ENCODE results near the gene UGT1A6. TPM values are rescaled to one million over a fixed set of nuclear protein-coding genes. Genes with fewer than 3 reads are reported as not detected.

The UGT1A6 gene
- total and polyA plus RNA-seq, 5 donors = not detected

GRCh38 chr2:233702238-233702637 lies 9.5 kb downstream of the UGT1A6 start:
- Histone ChIP-seq H3K27ac (ENCODE audit: low read length) (no peak overlapping the region), H3K9me3 (ENCODE audit: control insufficient read depth, low read length) (no peaks in the 10 kb centered on the region), H3K27me3 (ENCODE audit: control insufficient read depth, insufficient read depth) (no peaks in the 10 kb centered on the region), H3K4me3 (ENCODE audit: low read length) (no peak overlapping the region), H3K4me1 (ENCODE audit: control insufficient read depth, insufficient read depth, low read length) (no peaks in the 10 kb centered on the region)
- intact Hi-C loops (cut with DNase I) = no loop called here
- WGBS = 34% methylated on average over 3 of the region's 3 CpGs
- ATAC-seq = no peak
- DNase-seq = no peak

GRCh38 chr2:233705911-233706506 lies 13.3 kb downstream of the UGT1A6 start:
- Histone ChIP-seq H3K4me3 (ENCODE audit: low read length) (no peak overlapping the region), H3K27me3 (ENCODE audit: control insufficient read depth, insufficient read depth) (no peaks in the 10 kb centered on the region), H3K27ac (ENCODE audit: low read length) (no peak overlapping the region), H3K9me3 (ENCODE audit: control insufficient read depth, low read length) (no peaks in the 10 kb centered on the region), H3K4me1 (ENCODE audit: control insufficient read depth, insufficient read depth, low read length) (no peaks in the 10 kb centered on the region)
- ATAC-seq = no peak
- DNase-seq = no peak
- WGBS = 61% methylated on average over 4 of the region's 4 CpGs
- intact Hi-C loops (cut with DNase I) = no loop called here

GRCh38 chr2:233706720-233707119 lies 14.0 kb downstream of the UGT1A6 start:
- DNase-seq = no peak
- intact Hi-C loops (cut with DNase I) = no loop called here
- ATAC-seq = no peak

GRCh38 chr2:233707940-233708644 lies 15.4 kb downstream of the UGT1A6 start:
- no peak overlapping the region for H3K27ac ChIP-seq (ENCODE audit: low read length)
- H3K27me3 ChIP-seq (ENCODE audit: control insufficient read depth, insufficient read depth) = no peaks in the 10 kb centered on the region
- H3K9me3 ChIP-seq (ENCODE audit: control insufficient read depth, low read length) = no peaks in the 10 kb centered on the region
- 66% methylated on average over 10 of the region's 10 CpGs for WGBS
- no peaks in the 10 kb centered on the region for H3K4me1 ChIP-seq (ENCODE audit: control insufficient read depth, insufficient read depth, low read length)
- ATAC-seq (no peak), DNase-seq (no peak)
- no peak overlapping the region for H3K4me3 ChIP-seq (ENCODE audit: low read length)
- intact Hi-C loops (cut with DNase I) = no loop called here

More at GRCh38 chr2:233706720-233707119, 14.0 kb downstream of the UGT1A6 start:
- WGBS = 38% methylated on average over 1 of the region's 1 CpG
- no peaks in the 10 kb centered on the region for H3K4me1 ChIP-seq (ENCODE audit: control insufficient read depth, insufficient read depth, low read length)
- no peak overlapping the region for H3K4me3 ChIP-seq (ENCODE audit: low read length)
- H3K9me3 ChIP-seq (ENCODE audit: control insufficient read depth, low read length) = no peaks in the 10 kb centered on the region
- H3K27me3 ChIP-seq (ENCODE audit: control insufficient read depth, insufficient read depth) = no peaks in the 10 kb centered on the region
- H3K27ac ChIP-seq (ENCODE audit: low read length) = no peak overlapping the region

- no peaks in the 10 kb centered on the region for H3K4me1 ChIP-seq (ENCODE audit: control insufficient read depth, insufficient read depth, low read length)
- 81% methylated on average over 5 of the region's 5 CpGs for WGBS
- intact Hi-C loops (cut with DNase I) = no loop called here
Measured at GRCh38 chr2:233708942-233709341, 16.3 kb downstream of the UGT1A6 start.

GRCh38 chr2:233711312-233712008 lies 18.8 kb downstream of the UGT1A6 start:
- no peak overlapping the region for H3K4me3 ChIP-seq (ENCODE audit: low read length)
- H3K4me1 ChIP-seq (ENCODE audit: control insufficient read depth, insufficient read depth, low read length) = no peaks in the 10 kb centered on the region
- intact Hi-C loops (cut with DNase I) = no loop called here
- H3K9me3 ChIP-seq (ENCODE audit: control insufficient read depth, low read length) = no peaks in the 10 kb centered on the region
- H3K27me3 ChIP-seq (ENCODE audit: control insufficient read depth, insufficient read depth) = no peaks in the 10 kb centered on the region
- DNase-seq = peak; percentile 65 to 86 (median 82)
- ATAC-seq = peak; percentile 60 to 84
- WGBS = 34% methylated on average over 11 of the region's 11 CpGs
- no peak overlapping the region for H3K27ac ChIP-seq (ENCODE audit: low read length)

More at GRCh38 chr2:233708942-233709341, 16.3 kb downstream of the UGT1A6 start:
- DNase-seq (no peak), ATAC-seq (no peak)
- Histone ChIP-seq H3K4me3 (ENCODE audit: low read length) (no peak overlapping the region), H3K9me3 (ENCODE audit: control insufficient read depth, low read length) (no peaks in the 10 kb centered on the region), H3K27ac (ENCODE audit: low read length) (no peak overlapping the region), H3K27me3 (ENCODE audit: control insufficient read depth, insufficient read depth) (no peaks in the 10 kb centered on the region)

GRCh38 chr2:233712611-233713261 lies 20.0 kb downstream of the UGT1A6 start, which contains the start of gene UGT1A5:
Gene UGT1A5, plus strand, starts transcription at chr2:233712907. Its CDS starts 85 bp downstream, at chr2:233712992.
- 80% methylated on average over 14 of the region's 14 CpGs for WGBS

GRCh38 chr2:233713262-233713615 lies 20.5 kb downstream of the UGT1A6 start:
- no peak overlapping the region for H3K27ac ChIP-seq (ENCODE audit: low read length)
- H3K4me1 ChIP-seq (ENCODE audit: control insufficient read depth, insufficient read depth, low read length) = no peaks in the 10 kb centered on the region
- WGBS = 81% methylated on average over 7 of the region's 7 CpGs
- ATAC-seq (no peak), DNase-seq (no peak)
- intact Hi-C loops (cut with DNase I) = no loop called here
- H3K9me3 ChIP-seq (ENCODE audit: control insufficient read depth, low read length) = no peaks in the 10 kb centered on the region
- no peak overlapping the region for H3K4me3 ChIP-seq (ENCODE audit: low read length)
- H3K27me3 ChIP-seq (ENCODE audit: control insufficient read depth, insufficient read depth) = no peaks in the 10 kb centered on the region

More at GRCh38 chr2:233712611-233713261, 20.0 kb downstream of the UGT1A6 start, which contains the start of gene UGT1A5:
- Histone ChIP-seq H3K4me3 (ENCODE audit: low read length) (no peak within 1 kb of the TSS), H3K27ac (ENCODE audit: low read length) (no peak within 1 kb of the TSS), H3K27me3 (ENCODE audit: control insufficient read depth, insufficient read depth) (no peaks in the 10 kb centered on the region), H3K9me3 (ENCODE audit: control insufficient read depth, low read length) (no peaks in the 10 kb centered on the region), H3K4me1 (ENCODE audit: control insufficient read depth, insufficient read depth, low read length) (no peaks in the 10 kb centered on the region)
- no peak for DNase-seq
- intact Hi-C loops (cut with DNase I) = no loop called here
- ATAC-seq = no peak

GRCh38 chr2:233714121-233714520 lies 21.4 kb downstream of the UGT1A6 start:
- intact Hi-C loops (cut with DNase I) = no loop called here
- ATAC-seq (no peak), DNase-seq (no peak)
- H3K9me3 ChIP-seq (ENCODE audit: control insufficient read depth, low read length) = no peaks in the 10 kb centered on the region
- no peaks in the 10 kb centered on the region for H3K4me1 ChIP-seq (ENCODE audit: control insufficient read depth, insufficient read depth, low read length)
- H3K27me3 ChIP-seq (ENCODE audit: control insufficient read depth, insufficient read depth) = no peaks in the 10 kb centered on the region
- H3K4me3 ChIP-seq (ENCODE audit: low read length) = no peak overlapping the region
- no peak overlapping the region for H3K27ac ChIP-seq (ENCODE audit: low read length)
- WGBS = 67% methylated on average over 2 of the region's 2 CpGs

- 83% methylated on average over 7 of the region's 7 CpGs for WGBS
- no peak for ATAC-seq
- Histone ChIP-seq H3K4me3 (ENCODE audit: low read length) (no peak within 1 kb of the TSS), H3K27me3 (ENCODE audit: control insufficient read depth, insufficient read depth) (no peaks in the 10 kb centered on the region), H3K4me1 (ENCODE audit: control insufficient read depth, insufficient read depth, low read length) (no peaks in the 10 kb centered on the region), H3K27ac (ENCODE audit: low read length) (no peak within 1 kb of the TSS), H3K9me3 (ENCODE audit: control insufficient read depth, low read length) (no peaks in the 10 kb centered on the region)
- no peak for DNase-seq
- intact Hi-C loops (cut with DNase I) = no loop called here
Measured at GRCh38 chr2:233718552-233718951, 25.9 kb downstream of the UGT1A6 start, which contains the start of gene UGT1A4. Gene UGT1A4, plus strand, starts transcription at chr2:233718736. Its CDS starts 85 bp downstream, at chr2:233718821.
